MM.1S (cell line): ENCODE results near the gene KCNIP1.

Experiments
- EZH2 ChIP-seq: fragments of 300-600 bp; sonication (generic); optimal IDR thresholded peaks from 2 replicates; pipeline ENCODE3; 2017; ENCODE audit warnings: low read depth, mild to moderate bottlenecking, antibody characterized with exemption, low read length, mixed read lengths
- TF ChIP-seq, protein P1 (sequence below): fragments of 300-600 bp; sonication (generic); IDR thresholded peaks from 2 replicates; pipeline ENCODE4 v1.5.1; 2016; ENCODE audit warnings: antibody characterized with exemption, low read length, mixed read lengths

- TF ChIP-seq EZH2 = no peak
- TF ChIP-seq, protein P1, sequence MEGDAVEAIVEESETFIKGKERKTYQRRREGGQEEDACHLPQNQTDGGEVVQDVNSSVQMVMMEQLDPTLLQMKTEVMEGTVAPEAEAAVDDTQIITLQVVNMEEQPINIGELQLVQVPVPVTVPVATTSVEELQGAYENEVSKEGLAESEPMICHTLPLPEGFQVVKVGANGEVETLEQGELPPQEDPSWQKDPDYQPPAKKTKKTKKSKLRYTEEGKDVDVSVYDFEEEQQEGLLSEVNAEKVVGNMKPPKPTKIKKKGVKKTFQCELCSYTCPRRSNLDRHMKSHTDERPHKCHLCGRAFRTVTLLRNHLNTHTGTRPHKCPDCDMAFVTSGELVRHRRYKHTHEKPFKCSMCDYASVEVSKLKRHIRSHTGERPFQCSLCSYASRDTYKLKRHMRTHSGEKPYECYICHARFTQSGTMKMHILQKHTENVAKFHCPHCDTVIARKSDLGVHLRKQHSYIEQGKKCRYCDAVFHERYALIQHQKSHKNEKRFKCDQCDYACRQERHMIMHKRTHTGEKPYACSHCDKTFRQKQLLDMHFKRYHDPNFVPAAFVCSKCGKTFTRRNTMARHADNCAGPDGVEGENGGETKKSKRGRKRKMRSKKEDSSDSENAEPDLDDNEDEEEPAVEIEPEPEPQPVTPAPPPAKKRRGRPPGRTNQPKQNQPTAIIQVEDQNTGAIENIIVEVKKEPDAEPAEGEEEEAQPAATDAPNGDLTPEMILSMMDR = no peak
These were observed 134.2 kb downstream of the KCNIP1 start for GRCh38 chr5:170638051-170638450.
